Measurements from ENCODE around the gene SMLR1. TPM values are rescaled to one million over a fixed set of nuclear protein-coding genes. Genes with fewer than 3 reads are reported as not detected.
A peak's percentile ranks its signal among the peaks of the same experiment; 100 is the strongest.

The SMLR1 gene
- total RNA-seq, 3 donors from 2014 or later, result not detected

DNA sequence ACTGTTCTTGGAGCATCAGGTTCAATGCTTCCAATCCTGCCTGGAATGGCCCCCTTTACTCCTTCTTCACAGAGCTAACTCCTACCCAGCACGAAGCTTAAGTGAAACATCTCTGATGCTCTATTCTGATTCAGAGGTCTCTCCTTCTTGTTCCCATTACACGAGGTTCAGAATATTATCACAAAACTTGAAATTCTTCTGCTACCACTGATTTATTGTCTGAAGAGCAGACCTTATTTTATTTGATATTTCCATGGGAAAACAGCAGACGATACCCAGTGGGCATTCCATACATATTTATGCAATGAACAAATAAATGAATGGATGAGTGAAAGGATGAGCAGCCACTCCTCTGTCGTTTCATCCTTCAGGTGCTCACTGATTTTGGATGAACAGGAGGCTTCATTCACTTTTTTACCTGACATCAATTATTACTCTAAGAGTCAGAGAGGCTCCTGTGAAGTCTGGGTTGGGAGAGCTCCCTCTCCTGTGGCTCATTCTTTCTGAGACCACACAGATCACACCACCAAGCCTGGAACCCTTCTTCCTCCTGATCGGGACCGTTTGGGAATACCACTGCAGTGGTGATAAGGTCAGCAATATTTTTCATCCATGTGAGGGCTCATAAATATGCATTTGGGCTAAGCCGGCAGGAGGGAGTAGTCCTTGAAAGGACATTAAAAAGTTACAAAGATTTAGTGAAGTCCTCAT, 25.8 kb downstream of the SMLR1 start:
- H3K36me3 Mint-ChIP-seq (ENCODE audit: insufficient read depth), result no peaks in the 10 kb centered on the region
- ATAC-seq (no peak), DNase-seq (no peak)
- H3K9me3 Mint-ChIP-seq, result no peaks in the 10 kb centered on the region
- peaks cover 4% of the 10 kb centered on the region for H3K4me1 Mint-ChIP-seq (ENCODE audit: low read depth)
- H3K27me3 Mint-ChIP-seq (ENCODE audit: low read depth), result no peaks in the 10 kb centered on the region
- no peak overlapping the region for H3K4me3 Mint-ChIP-seq

GRCh38 chr6:130853555-130854183, 26.5 kb downstream of the SMLR1 start:
- ATAC-seq (no peak), DNase-seq (no peak)
- Mint-ChIP-seq H3K27me3 (ENCODE audit: low read depth) (no peaks in the 10 kb centered on the region), H3K36me3 (ENCODE audit: insufficient read depth) (no peaks in the 10 kb centered on the region), H3K4me3 (no peak overlapping the region), H3K4me1 (ENCODE audit: low read depth) (peaks cover 2% of the 10 kb centered on the region), H3K9me3 (no peaks in the 10 kb centered on the region)

- no peak overlapping the region for H3K4me3 Mint-ChIP-seq
- H3K36me3 Mint-ChIP-seq (ENCODE audit: insufficient read depth), result peaks cover 2% of the 10 kb centered on the region
- no peaks in the 10 kb centered on the region for H3K9me3 Mint-ChIP-seq
- no peak for DNase-seq
- H3K4me1 Mint-ChIP-seq (ENCODE audit: low read depth), result no peaks in the 10 kb centered on the region
- H3K27me3 Mint-ChIP-seq (ENCODE audit: low read depth), result no peaks in the 10 kb centered on the region
- no peak for ATAC-seq
These were observed 30.8 kb downstream of the SMLR1 start for GRCh38 chr6:130858054-130858453.

DNA sequence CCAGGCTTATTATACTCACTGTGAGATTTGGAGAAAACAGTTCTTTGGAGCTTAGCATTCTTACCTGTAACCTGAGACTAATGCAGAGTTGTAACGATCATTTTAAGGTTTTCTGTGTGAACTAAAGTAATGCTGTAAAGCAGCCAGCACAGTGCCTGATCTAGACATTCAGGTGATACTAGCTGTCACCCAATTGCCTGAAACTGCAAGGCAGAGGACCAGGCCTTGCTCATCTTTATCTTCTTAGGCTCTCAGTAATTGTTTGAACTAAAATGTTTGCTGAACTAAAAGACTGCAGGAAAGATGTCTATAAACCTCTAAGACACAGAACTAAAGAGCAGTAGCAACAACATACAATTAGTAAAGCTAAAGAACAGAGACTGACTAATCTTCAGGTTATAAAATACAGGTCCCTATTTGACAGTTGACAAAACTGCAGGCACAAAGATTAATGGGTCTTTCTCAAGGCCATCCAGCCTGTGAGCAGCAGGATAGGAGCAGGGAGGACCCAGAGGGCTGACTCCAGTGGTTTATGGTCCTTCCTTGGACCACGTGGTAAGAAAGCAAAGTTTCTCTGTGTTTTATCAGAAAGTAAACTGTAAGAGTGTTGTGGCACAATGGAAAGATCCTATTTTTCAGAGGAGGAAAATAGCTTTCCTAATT, 31.4 kb downstream of the SMLR1 start:
- H3K9me3 Mint-ChIP-seq, result no peaks in the 10 kb centered on the region
- H3K27me3 Mint-ChIP-seq (ENCODE audit: low read depth), result no peaks in the 10 kb centered on the region
- no peak for ATAC-seq
- DNase-seq, result no peak
- no peak overlapping the region for H3K4me3 Mint-ChIP-seq
- peaks cover 6% of the 10 kb centered on the region for H3K36me3 Mint-ChIP-seq (ENCODE audit: insufficient read depth)
- no peaks in the 10 kb centered on the region for H3K4me1 Mint-ChIP-seq (ENCODE audit: low read depth)

GRCh38 chr6:130859161-130859867, 32.1 kb downstream of the SMLR1 start:
- no peak for ATAC-seq
- no peaks in the 10 kb centered on the region for H3K9me3 Mint-ChIP-seq
- no peaks in the 10 kb centered on the region for H3K4me1 Mint-ChIP-seq (ENCODE audit: low read depth)
- no peaks in the 10 kb centered on the region for H3K27me3 Mint-ChIP-seq (ENCODE audit: low read depth)
- no peak overlapping the region for H3K4me3 Mint-ChIP-seq
- no peak for DNase-seq
- peaks cover 6% of the 10 kb centered on the region for H3K36me3 Mint-ChIP-seq (ENCODE audit: insufficient read depth)

DNA sequence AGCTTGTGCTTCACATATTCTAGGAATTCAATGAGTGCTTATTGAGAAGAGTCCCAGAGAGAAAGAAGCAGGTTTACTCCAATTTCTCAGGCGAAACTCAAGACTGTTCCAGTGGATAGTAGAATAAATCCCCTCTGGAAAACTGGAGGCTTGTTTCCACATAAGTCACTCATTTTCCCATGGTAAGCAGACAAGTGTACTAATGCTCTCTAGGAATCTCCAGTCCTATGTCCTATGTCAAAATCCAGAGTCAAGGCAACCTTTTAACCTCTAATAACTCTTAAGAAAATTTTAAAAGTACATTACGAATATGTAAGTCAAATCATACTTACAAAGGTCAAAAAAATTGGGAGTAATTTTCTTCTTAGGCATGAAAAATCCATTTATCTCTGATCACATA, 35.2 kb downstream of the SMLR1 start:
- no peaks in the 10 kb centered on the region for H3K9me3 Mint-ChIP-seq
- DNase-seq, result no peak
- H3K36me3 Mint-ChIP-seq (ENCODE audit: insufficient read depth), result peaks cover 8% of the 10 kb centered on the region
- no peaks in the 10 kb centered on the region for H3K27me3 Mint-ChIP-seq (ENCODE audit: low read depth)
- no peak for ATAC-seq
- no peaks in the 10 kb centered on the region for H3K4me1 Mint-ChIP-seq (ENCODE audit: low read depth)
- H3K4me3 Mint-ChIP-seq, result no peak overlapping the region

DNA sequence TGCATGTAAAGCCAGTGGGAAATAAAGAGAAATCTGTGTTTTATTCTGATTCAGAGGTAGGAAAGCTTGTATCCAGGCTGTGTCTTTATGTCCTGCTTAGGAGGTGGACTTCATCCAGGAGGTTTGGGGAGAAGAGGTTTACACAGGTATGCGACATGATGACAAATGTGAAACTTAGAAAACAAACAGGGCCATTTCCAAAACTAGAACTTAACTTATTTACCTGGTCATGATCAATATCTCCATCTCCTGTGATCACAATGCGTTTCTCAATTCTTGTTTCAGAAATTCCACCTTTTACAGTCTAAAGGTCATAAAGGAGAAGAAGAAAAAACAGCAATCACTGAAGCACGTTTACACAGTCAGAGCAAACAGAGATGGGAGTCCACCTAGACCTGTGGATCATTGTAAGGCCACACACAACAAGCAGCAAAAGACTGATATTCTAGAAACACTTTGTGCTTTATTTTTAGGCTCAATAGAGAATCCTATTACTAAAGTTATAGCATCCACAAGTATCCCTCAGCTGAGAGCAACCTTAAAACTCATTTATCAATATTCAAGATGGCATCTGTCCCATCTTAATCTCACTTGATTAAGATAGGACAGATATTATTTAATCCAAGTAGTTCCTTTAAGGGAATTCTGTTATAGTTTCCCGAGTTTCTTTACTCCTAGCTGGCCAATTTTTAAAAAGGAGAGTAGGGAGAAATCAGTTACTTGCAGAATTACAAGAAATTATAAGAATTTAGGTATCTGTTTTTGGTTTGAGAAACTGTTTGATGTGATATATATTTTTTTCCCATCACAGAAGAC, 36.4 kb downstream of the SMLR1 start:
- no peak for DNase-seq
- Mint-ChIP-seq H3K4me1 (ENCODE audit: low read depth) (no peaks in the 10 kb centered on the region), H3K4me3 (no peak overlapping the region), H3K27me3 (ENCODE audit: low read depth) (no peaks in the 10 kb centered on the region), H3K36me3 (ENCODE audit: insufficient read depth) (peaks cover 8% of the 10 kb centered on the region), H3K9me3 (no peaks in the 10 kb centered on the region)
- ATAC-seq, result no peak

DNA sequence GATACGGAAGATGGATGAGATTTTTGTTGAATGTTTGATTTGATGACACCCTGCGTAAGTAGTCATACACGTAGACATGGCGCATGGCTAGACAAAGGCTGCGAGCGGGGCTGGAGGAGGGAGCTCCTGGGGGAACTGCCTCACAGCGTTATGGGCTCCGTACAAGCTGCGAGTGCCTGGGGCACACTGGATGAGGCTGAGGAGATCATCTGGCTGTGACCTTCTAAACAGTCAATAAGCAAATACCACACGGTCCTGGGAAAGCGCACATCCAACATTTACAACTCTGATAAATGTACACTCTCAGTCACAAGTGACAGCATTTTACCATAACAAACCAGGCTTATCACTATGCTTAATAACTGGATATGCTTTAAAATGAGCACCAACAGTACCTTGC, 37.1 kb downstream of the SMLR1 start:
- Mint-ChIP-seq H3K4me3 (no peak overlapping the region), H3K27me3 (ENCODE audit: low read depth) (no peaks in the 10 kb centered on the region), H3K4me1 (ENCODE audit: low read depth) (no peaks in the 10 kb centered on the region), H3K36me3 (ENCODE audit: insufficient read depth) (peaks cover 8% of the 10 kb centered on the region), H3K9me3 (no peaks in the 10 kb centered on the region)
- no peak for DNase-seq
- no peak for ATAC-seq

- Mint-ChIP-seq H3K36me3 (ENCODE audit: insufficient read depth) (peaks cover 12% of the 10 kb centered on the region), H3K4me3 (no peak overlapping the region), H3K9me3 (no peaks in the 10 kb centered on the region), H3K4me1 (ENCODE audit: low read depth) (no peaks in the 10 kb centered on the region), H3K27me3 (ENCODE audit: low read depth) (no peaks in the 10 kb centered on the region)
- DNase-seq, result no peak
- ATAC-seq, result no peak
These were observed 38.6 kb downstream of the SMLR1 start for GRCh38 chr6:130865793-130866192.

DNA sequence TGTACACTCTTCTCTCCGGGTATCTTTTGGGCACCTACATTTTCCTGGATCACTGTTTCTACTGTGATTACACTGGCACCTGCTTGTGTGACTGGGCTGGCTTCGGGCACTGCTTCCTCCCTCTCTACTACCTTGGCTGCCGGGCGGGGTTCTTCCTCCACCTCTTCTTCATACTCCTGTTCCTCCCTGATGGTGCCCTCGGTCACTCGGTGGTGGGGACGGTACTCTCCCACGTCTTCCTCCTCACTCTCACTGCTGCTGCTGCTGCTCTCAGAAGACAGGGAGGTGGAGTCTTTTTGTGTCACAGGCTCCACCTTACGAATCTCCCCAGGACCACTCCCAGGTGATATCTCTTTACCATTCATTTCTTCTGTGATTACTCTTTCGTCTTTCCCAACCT, 42.5 kb downstream of the SMLR1 start:
- Mint-ChIP-seq H3K4me1 (ENCODE audit: low read depth) (no peaks in the 10 kb centered on the region), H3K27me3 (ENCODE audit: low read depth) (no peaks in the 10 kb centered on the region), H3K36me3 (ENCODE audit: insufficient read depth) (peaks cover 7% of the 10 kb centered on the region), H3K4me3 (no peak overlapping the region), H3K9me3 (no peaks in the 10 kb centered on the region)
- no peak for DNase-seq
- no peak for ATAC-seq

GRCh38 chr6:130870179-130870880, 43.1 kb downstream of the SMLR1 start:
- DNase-seq (no peak), ATAC-seq (no peak)
- Mint-ChIP-seq H3K36me3 (ENCODE audit: insufficient read depth) (peaks cover 7% of the 10 kb centered on the region), H3K27me3 (ENCODE audit: low read depth) (no peaks in the 10 kb centered on the region), H3K9me3 (no peaks in the 10 kb centered on the region), H3K4me1 (ENCODE audit: low read depth) (no peaks in the 10 kb centered on the region), H3K4me3 (no peak overlapping the region)

DNA sequence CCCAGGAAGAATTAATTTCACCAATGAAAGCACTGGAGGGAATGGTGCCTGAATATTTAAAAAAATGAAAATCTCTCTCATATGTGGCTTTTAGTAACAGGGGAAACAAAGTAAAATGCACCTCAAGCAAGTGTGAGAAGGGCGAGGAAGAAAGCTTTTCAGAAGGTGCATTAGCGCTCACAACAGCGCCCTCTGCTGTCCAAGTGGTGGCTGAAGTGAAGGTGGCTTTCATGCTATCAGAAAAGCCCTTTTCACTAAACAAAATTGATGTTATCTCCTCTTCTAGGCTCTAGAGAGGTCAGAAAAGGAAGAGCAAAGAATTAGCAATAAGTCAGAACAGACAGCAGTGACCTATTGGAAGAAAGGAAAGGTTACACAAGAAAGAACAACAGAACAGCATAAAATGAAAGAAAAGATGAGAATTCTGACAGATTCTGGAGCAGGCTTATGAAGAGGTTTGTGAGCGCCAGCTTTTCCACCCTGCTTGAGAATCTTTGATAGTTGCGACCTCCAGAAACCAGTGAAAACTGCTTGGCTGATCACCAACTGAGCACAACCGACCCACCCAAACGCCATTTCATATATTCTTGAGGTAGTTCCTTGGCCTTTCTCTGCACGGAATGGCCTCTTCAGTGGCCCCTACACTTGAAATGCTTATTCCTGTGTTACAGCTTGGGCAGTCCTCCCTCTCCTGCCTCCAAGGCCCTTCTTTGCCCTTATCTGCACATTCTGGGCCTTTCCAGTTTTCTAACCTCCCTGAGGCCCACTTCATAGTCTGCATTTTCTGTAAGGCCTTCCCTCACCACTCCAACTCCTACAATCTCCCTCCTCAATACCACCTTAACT, 45.3 kb downstream of the SMLR1 start:
- Mint-ChIP-seq H3K27me3 (ENCODE audit: low read depth) (no peaks in the 10 kb centered on the region), H3K4me1 (ENCODE audit: low read depth) (no peaks in the 10 kb centered on the region), H3K9me3 (no peaks in the 10 kb centered on the region), H3K4me3 (no peak overlapping the region), H3K36me3 (ENCODE audit: insufficient read depth) (peaks cover 4% of the 10 kb centered on the region)
- ATAC-seq (peak in 1 of 2 donors; percentile 48), DNase-seq (peak; percentile 67)

DNA sequence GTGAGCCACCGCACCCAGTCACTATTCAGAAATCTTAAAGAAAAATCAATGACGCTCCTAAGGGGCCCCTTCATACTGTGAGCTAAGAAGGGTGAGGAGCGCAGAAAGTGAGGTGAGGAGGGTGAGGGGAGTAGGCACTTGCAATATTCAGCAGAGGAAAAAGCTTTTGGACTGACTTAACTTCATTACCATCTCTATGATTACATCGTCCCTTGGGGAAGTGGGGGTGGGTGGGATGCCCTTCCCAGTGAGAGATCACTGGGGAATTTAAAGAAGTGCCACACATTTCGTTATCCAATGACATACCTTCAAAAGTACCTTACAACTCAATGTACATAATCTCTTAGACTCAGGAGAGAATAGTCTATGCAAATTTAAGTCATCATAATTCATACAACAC, 46.5 kb downstream of the SMLR1 start:
- H3K4me1 Mint-ChIP-seq (ENCODE audit: low read depth), result no peaks in the 10 kb centered on the region
- H3K9me3 Mint-ChIP-seq, result no peaks in the 10 kb centered on the region
- no peak for DNase-seq
- H3K4me3 Mint-ChIP-seq, result no peak overlapping the region
- H3K27me3 Mint-ChIP-seq (ENCODE audit: low read depth), result no peaks in the 10 kb centered on the region
- ATAC-seq, result no peak
- H3K36me3 Mint-ChIP-seq (ENCODE audit: insufficient read depth), result peaks cover 4% of the 10 kb centered on the region

Data from activated T-cell treated with anti-CD3 and anti-CD28 coated beads, Interleukin-2, amount 50 U/mL, for 4 hours (primary cell).